Endothelial cell of umbilical vein (primary cell): Measurements from ENCODE around the gene CDK5. TPM values are rescaled to one million over a fixed set of nuclear protein-coding genes. Genes with fewer than 3 reads are reported as not detected.

ENCODE experiments used
- BruUV-seq: library from RNA; stranded (reverse); fragments of 400-500 nt; replicated peaks from 2 replicates; lab custom pipeline; 2021; lab: Mats Ljungman, UMichigan
- CTCF ChIA-PET: fragments of 300-600, 350-600 bp; sonication (Branson Sonifier 250); formaldehyde crosslinking; loops from one replicate; lab custom pipeline; 2021; ENCODE audit warnings: antibody characterized with exemption, inconsistent platforms; lab: Charles Lee
- POLR2A ChIA-PET: fragments of 300-600, 350-600 bp; sonication (Branson Sonifier 250); formaldehyde crosslinking; loops from one replicate; lab custom pipeline; 2021; ENCODE audit warnings: antibody characterized with exemption, inconsistent platforms; lab: Charles Lee
- DNase-seq: peaks from one replicate; pipeline ENCODE4 v3.0.0-alpha.2; 2011; ENCODE audit warnings: low read depth, low spot score
- FAIRE-seq: peaks from 2 replicates; lab custom pipeline; 2011; peaks lifted over from hg19 to GRCh38; lab: Jason Lieb, UNC
- H2AFZ ChIP-seq: 2 replicates; pipeline ENCODE4 v1.6.0; 2012; ENCODE audit warnings: low read depth, low read length, control low read depth, inconsistent platforms
- H3K27ac ChIP-seq: 2 replicates; pipeline ENCODE4 v1.5.1; 2011; ENCODE audit warnings: low read depth, mild to moderate bottlenecking, control low read depth, low read length, moderate library complexity; ENCODE audit not compliant: insufficient read depth
- H3K27me3 ChIP-seq, 2 experiments: 2 replicates each; pipeline versions ENCODE4 v1.6.0 to v1.6.1; 2011; ENCODE audit warnings: low read length in 2 of 2, mixed read lengths in 1 of 2; ENCODE audit not compliant: control insufficient read depth in 2 of 2, insufficient read depth in 2 of 2
- H3K36me3 ChIP-seq, 2 experiments: 2 replicates in 1 of 2; 3 replicates in 1 of 2; pipeline ENCODE4 v1.5.1; 2011; ENCODE audit warnings: low read length in 2 of 2, mild to moderate bottlenecking in 1 of 2, moderate library complexity in 1 of 2; ENCODE audit not compliant: control insufficient read depth in 2 of 2, insufficient read depth in 2 of 2; ENCODE audit errors: extremely low read depth in 1 of 2
- H3K4me1 ChIP-seq: 3 replicates; pipeline ENCODE4 v1.5.1; 2011; ENCODE audit warnings: mild to moderate bottlenecking, low read length; ENCODE audit not compliant: control insufficient read depth, insufficient read depth; ENCODE audit errors: extremely low read depth
- H3K4me2 ChIP-seq: 2 replicates; pipeline ENCODE4 v1.6.1; 2011; ENCODE audit warnings: low read length, control low read depth, mixed read lengths; ENCODE audit not compliant: insufficient read depth
- H3K4me3 ChIP-seq, 3 experiments: fragments of 200-600 bp in 1 of 3; sonication (generic), shearing (Covaris generic) in 1 of 3; replicated peaks in 1 of 3; 2 replicates each; pipeline ENCODE4 v1.5.1; 2011 to 2016; ENCODE audit warnings: control low read depth in 3 of 3, low read length in 3 of 3, mild to moderate bottlenecking in 2 of 3, inconsistent platforms in 1 of 3, low read depth in 1 of 3, moderate library complexity in 1 of 3; ENCODE audit not compliant: insufficient read depth in 1 of 3
- H3K79me2 ChIP-seq: 2 replicates; pipeline ENCODE4 v1.6.0; 2012; ENCODE audit warnings: low read length, inconsistent platforms; ENCODE audit not compliant: control insufficient read depth, insufficient read depth
- H3K9ac ChIP-seq: replicated peaks from 2 replicates; pipeline ENCODE3; 2011; ENCODE audit warnings: low read length, control low read depth; ENCODE audit not compliant: insufficient read depth; ENCODE audit errors: extremely low read depth
- H3K9me1 ChIP-seq: replicated peaks from 3 replicates; pipeline ENCODE4 v1.6.0; 2011; ENCODE audit warnings: mild to moderate bottlenecking, low read length; ENCODE audit not compliant: control insufficient read depth, insufficient read depth; ENCODE audit errors: extremely low read depth
- H3K9me3 ChIP-seq: replicated peaks from 2 replicates; pipeline ENCODE4 v1.5.1; 2012; ENCODE audit warnings: low read length, inconsistent platforms; ENCODE audit not compliant: control insufficient read depth, insufficient read depth
- H4K20me1 ChIP-seq: replicated peaks from 2 replicates; pipeline ENCODE3; 2011; ENCODE audit warnings: mild to moderate bottlenecking, low read length; ENCODE audit not compliant: control insufficient read depth, insufficient read depth; ENCODE audit errors: extremely low read depth
- EZH2 ChIP-seq: IDR thresholded peaks from 2 replicates; pipeline ENCODE4 v1.6.1; 2012; ENCODE audit warnings: borderline replicate concordance, low read depth, mild to moderate bottlenecking, moderate library complexity, low read length, inconsistent platforms; ENCODE audit not compliant: severe bottlenecking
- FOS ChIP-seq: IDR thresholded peaks from 2 replicates; pipeline ENCODE4 v1.6.1; 2011; ENCODE audit warnings: mild to moderate bottlenecking, low read length, moderate library complexity, borderline replicate concordance; ENCODE audit not compliant: insufficient read depth
- JUN ChIP-seq: IDR thresholded peaks from 2 replicates; pipeline ENCODE4 v1.6.1; 2011; ENCODE audit warnings: borderline replicate concordance, low read depth; ENCODE audit not compliant: insufficient read length, insufficient read depth
- dilution Hi-C: fragments of 300-500 bp; cut with MboI; formaldehyde crosslinking; loops from one replicate; pipeline ENCODE4 v1.15.0; 2019; ENCODE audit warnings: low sequenced_read_pairs; ENCODE audit not compliant: extremely low pct_ligation_motif_present
- intact Hi-C: fragments of 100-400 bp; cut with micrococcal nuclease; formaldehyde crosslinking; loops from one replicate; pipeline ENCODE4 v1.10.0; 2022
- polyA plus RNA-seq, 4 experiments: library from polyadenylated mRNA; depleted of rRNA in 3 of 4; stranded (reverse) in 3 of 4; unstranded in 1 of 4; fragments of >200 nt; gene quantifications; 2 replicates each; pipeline versions ENCODE4 v1.2.1 to v1.2.3, GENCODE V29; 2011 to 2012; ENCODE audit warnings: missing spikeins in 1 of 4
- total RNA-seq: library from RNA; stranded (reverse); gene quantifications from 2 replicates; pipeline ENCODE4 v1.2.3, GENCODE V29; 2021
- TF ChIP-seq, protein P1 (sequence below), 2 donors: IDR thresholded peaks; 1 replicate in 1 of 2; 2 replicates in 1 of 2; pipeline ENCODE4 v1.5.1; 2011; ENCODE audit warnings: low read length in 2 of 2, mild to moderate bottlenecking in 2 of 2, moderate library complexity in 2 of 2, control low read depth in 1 of 2, inconsistent platforms in 1 of 2, low read depth in 1 of 2; ENCODE audit not compliant: insufficient read depth in 1 of 2; ENCODE audit errors: extremely low read depth in 1 of 2

Gene CDK5
- total and polyA plus RNA-seq, 2 donors (not counting 3 experiments of a cell fraction or from before 2014, with no cell fraction given), result 16.5 to 38.3 TPM

DNA sequence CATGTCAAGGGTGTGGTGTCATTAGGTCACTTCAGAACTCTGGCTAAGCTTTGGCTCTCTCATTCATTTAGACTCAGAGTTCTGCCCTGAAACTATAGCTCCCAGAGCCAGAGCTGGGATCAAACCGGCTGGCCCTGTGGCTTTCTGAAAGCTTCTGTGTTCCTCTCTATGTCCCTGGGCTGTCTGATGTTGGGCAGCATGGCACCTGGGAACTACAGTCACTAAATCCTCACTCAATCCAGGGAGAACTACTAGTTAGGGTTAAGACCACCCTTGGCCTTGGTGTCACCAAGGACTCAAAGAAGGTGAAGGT is 46.6 kb downstream of the CDK5 start:
- POLR2A ChIA-PET, result no interaction called here
- Histone ChIP-seq H3K9ac (no peak overlapping the region), H3K4me3 (no peak overlapping the region), H3K79me2 (no peaks in the 10 kb centered on the region), H2AFZ (no peak overlapping the region), H3K9me1 (no peaks in the 10 kb centered on the region), H3K4me2 (no peak overlapping the region), H3K9me3 (no peaks in the 10 kb centered on the region), H3K27ac (no peak overlapping the region), H3K4me1 (peaks cover 35% of the 10 kb centered on the region), H4K20me1 (no peaks in the 10 kb centered on the region), H3K36me3 (peaks cover 0 to 24% of the 10 kb centered on the region in 2 experiments), H3K27me3 (no peaks in the 10 kb centered on the region)
- dilution Hi-C loops (no loop called here), intact Hi-C loops (no loop called here)
- CTCF ChIA-PET, result interaction anchor here (0.6 to 9.4 kb wide), 11 partner anchors 9 to 726 kb away, joined by 3 to 107 read pairs (median 6); partner anchors contain the start of genes ATG9B and NOS3
- no TSS peak for BruUV-seq
- FAIRE-seq (no peak), DNase-seq (no peak)
- TF ChIP-seq FOS (no peak), JUN (no peak), EZH2 (no peak)
- TF ChIP-seq, protein P1, sequence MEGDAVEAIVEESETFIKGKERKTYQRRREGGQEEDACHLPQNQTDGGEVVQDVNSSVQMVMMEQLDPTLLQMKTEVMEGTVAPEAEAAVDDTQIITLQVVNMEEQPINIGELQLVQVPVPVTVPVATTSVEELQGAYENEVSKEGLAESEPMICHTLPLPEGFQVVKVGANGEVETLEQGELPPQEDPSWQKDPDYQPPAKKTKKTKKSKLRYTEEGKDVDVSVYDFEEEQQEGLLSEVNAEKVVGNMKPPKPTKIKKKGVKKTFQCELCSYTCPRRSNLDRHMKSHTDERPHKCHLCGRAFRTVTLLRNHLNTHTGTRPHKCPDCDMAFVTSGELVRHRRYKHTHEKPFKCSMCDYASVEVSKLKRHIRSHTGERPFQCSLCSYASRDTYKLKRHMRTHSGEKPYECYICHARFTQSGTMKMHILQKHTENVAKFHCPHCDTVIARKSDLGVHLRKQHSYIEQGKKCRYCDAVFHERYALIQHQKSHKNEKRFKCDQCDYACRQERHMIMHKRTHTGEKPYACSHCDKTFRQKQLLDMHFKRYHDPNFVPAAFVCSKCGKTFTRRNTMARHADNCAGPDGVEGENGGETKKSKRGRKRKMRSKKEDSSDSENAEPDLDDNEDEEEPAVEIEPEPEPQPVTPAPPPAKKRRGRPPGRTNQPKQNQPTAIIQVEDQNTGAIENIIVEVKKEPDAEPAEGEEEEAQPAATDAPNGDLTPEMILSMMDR (IDR thresholded peaks at IDR 0.05; ENCODE audit: extremely low read depth in 1 of 2, insufficient read depth in 1 of 2, low read depth in 1 of 2, low read length in 2 of 2), result no peak
